GM06990 (cell line): ENCODE results near the gene TNRC6B.

Source experiments
- DNase-seq: peaks from one replicate; pipeline ENCODE4 v3.0.0-alpha.2; 2011; ENCODE audit not compliant: insufficient read length; ENCODE audit errors: extremely low read depth
- H3K27me3 ChIP-seq: replicated peaks from 2 replicates; pipeline ENCODE4 v1.6.0; 2011; ENCODE audit warnings: low read length; ENCODE audit not compliant: control insufficient read depth, insufficient read depth
- H3K36me3 ChIP-seq: 2 replicates; pipeline ENCODE4 v1.5.1; 2011; ENCODE audit warnings: low read length; ENCODE audit not compliant: control insufficient read depth, insufficient read depth
- H3K4me3 ChIP-seq: replicated peaks from 2 replicates; pipeline ENCODE4 v1.5.1; 2011; ENCODE audit warnings: low read depth, mild to moderate bottlenecking, control low read depth, low read length
- CTCF ChIP-seq: IDR thresholded peaks from 2 replicates; pipeline ENCODE4 v1.5.1; 2011; ENCODE audit warnings: low read length, control low read depth, mild to moderate bottlenecking, inconsistent platforms; ENCODE audit not compliant: insufficient read depth, poor library complexity, severe bottlenecking

Gene TNRC6B

GRCh38 chr22:40236131-40236665 lies 58.5 kb downstream of the TNRC6B start:
- no peak for TF ChIP-seq CTCF

GRCh38 chr22:40237241-40237640 lies 59.5 kb downstream of the TNRC6B start:
- no peak overlapping the region for H3K4me3 ChIP-seq
- TF ChIP-seq CTCF: no peak
- DNase-seq: no peak

More at GRCh38 chr22:40236131-40236665, 58.5 kb downstream of the TNRC6B start:
- H3K4me3 ChIP-seq: no peak overlapping the region
- no peak for DNase-seq
- H3K36me3 ChIP-seq: peaks cover 5% of the 10 kb centered on the region
- no peaks in the 10 kb centered on the region for H3K27me3 ChIP-seq

GRCh38 chr22:40237788-40238424 lies 60.2 kb downstream of the TNRC6B start:
- no peak for DNase-seq
- Histone ChIP-seq H3K27me3 (no peaks in the 10 kb centered on the region), H3K36me3 (peaks cover 3% of the 10 kb centered on the region), H3K4me3 (no peak overlapping the region)
- TF ChIP-seq CTCF: no peak

More at GRCh38 chr22:40237241-40237640, 59.5 kb downstream of the TNRC6B start:
- Histone ChIP-seq H3K36me3 (peaks cover 3% of the 10 kb centered on the region), H3K27me3 (no peaks in the 10 kb centered on the region)

DNA sequence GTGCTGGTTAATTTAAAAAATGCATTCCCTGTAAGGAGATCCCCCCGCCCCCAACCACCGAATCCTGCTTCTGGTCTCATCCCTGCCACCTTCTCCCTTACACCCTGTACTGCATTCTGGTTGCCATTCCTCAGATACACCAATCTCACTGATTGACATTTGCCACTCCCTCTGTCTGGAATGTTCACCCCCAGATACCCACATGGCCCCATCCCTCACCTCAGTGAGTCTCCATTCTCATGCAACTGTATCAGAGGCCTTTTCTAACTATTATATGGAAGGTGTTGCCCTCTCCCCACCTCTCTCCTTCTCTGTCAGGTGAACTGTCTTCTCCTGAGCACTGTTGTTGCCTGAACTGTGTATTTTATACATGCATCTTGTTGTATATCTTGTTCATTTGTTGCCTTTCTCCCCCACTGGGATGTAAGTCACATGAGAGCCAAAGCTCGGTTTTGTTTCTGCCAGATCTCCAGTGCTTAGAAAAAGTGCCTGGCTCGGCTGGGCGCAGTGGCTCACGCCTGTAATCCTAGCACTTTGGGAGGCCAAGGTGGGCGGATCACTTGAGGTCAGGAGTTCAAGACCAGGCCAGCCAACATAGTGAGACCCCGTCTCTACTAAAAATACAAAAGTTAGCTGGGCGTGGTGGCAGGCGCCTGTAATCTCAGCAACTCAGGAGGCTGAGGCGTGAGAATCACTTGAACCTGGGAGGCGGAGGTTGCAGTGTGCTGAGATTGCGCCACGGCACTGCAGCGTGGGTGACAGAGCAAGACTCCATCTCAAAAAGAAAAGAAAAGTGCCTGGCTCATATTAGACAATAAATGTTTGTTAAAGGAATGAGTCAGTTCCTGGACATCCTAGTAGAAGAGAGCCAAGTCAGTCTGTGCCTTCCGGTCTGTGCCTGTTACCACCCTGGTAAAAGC lies 61.0 kb downstream of the TNRC6B start:
- H3K4me3 ChIP-seq: no peak overlapping the region
- H3K36me3 ChIP-seq: peaks cover 2% of the 10 kb centered on the region
- no peak for TF ChIP-seq CTCF
- DNase-seq: no peak
- H3K27me3 ChIP-seq: no peaks in the 10 kb centered on the region

GRCh38 chr22:40239345-40239683 lies 61.6 kb downstream of the TNRC6B start:
- TF ChIP-seq CTCF: no peak
- no peak for DNase-seq
- Histone ChIP-seq H3K27me3 (no peaks in the 10 kb centered on the region), H3K4me3 (no peak overlapping the region), H3K36me3 (no peaks in the 10 kb centered on the region; the same call in none of the 2 replicates)
